Activated T-cell treated with anti-CD3 and anti-CD28 coated beads, Interleukin-2, amount 50 U/mL, for 24 hours (primary cell): ENCODE data around the gene ATP6V1C2.
"Not testable (repeated sequence)": the region's sequence is repeated elsewhere in the genome, so short reads cannot be mapped to it uniquely, and the experiment has no call there.

Experiments used
- DNase-seq: peaks from one replicate; pipeline ENCODE4 v3.0.0-alpha.2; 2020
- H3K27ac Mint-ChIP-seq: 2 replicates; pipeline ENCODE4 v1.8.0; 2020; ENCODE audit warnings: mild to moderate bottlenecking, mixed read lengths
- H3K27me3 Mint-ChIP-seq: 2 replicates; pipeline ENCODE4 v1.8.0; 2020; ENCODE audit warnings: mixed read lengths
- H3K36me3 Mint-ChIP-seq: 2 replicates; pipeline ENCODE4 v1.8.0; 2020; ENCODE audit warnings: low read depth, mixed read lengths
- H3K4me1 Mint-ChIP-seq: 2 replicates; pipeline ENCODE4 v1.8.0; 2020; ENCODE audit warnings: low read depth, mixed read lengths
- H3K4me3 Mint-ChIP-seq: 2 replicates; pipeline ENCODE4 v1.8.0; 2020; ENCODE audit warnings: mild to moderate bottlenecking, moderate library complexity, mixed read lengths
- H3K9me3 Mint-ChIP-seq: 2 replicates; pipeline ENCODE4 v1.8.0; 2020; ENCODE audit warnings: mixed read lengths

The ATP6V1C2 gene

GRCh38 chr2:10793816-10794215, 72.4 kb downstream of the ATP6V1C2 start:
- peaks cover 95% of the 10 kb centered on the region for H3K36me3 Mint-ChIP-seq
- no peaks in the 10 kb centered on the region for H3K27me3 Mint-ChIP-seq
- H3K4me1 Mint-ChIP-seq, result peaks cover 44% of the 10 kb centered on the region
- H3K27ac Mint-ChIP-seq, result no peak overlapping the region
- no peaks in the 10 kb centered on the region for H3K9me3 Mint-ChIP-seq
- no peak overlapping the region for H3K4me3 Mint-ChIP-seq
- DNase-seq, result no peak

GRCh38 chr2:10794876-10795275, 73.4 kb downstream of the ATP6V1C2 start:
- Mint-ChIP-seq H3K4me1 (peaks cover 47% of the 10 kb centered on the region), H3K36me3 (peaks cover 94% of the 10 kb centered on the region), H3K27ac (no peak overlapping the region)

GRCh38 chr2:10795508-10796046, 74.1 kb downstream of the ATP6V1C2 start:
- Mint-ChIP-seq H3K36me3 (peaks cover 94% of the 10 kb centered on the region), H3K27me3 (no peaks in the 10 kb centered on the region), H3K4me1 (peaks cover 43% of the 10 kb centered on the region), H3K4me3 (no peak overlapping the region), H3K9me3 (no peaks in the 10 kb centered on the region), H3K27ac (peak overlapping the region; percentile 17)
- no peak for DNase-seq

More at GRCh38 chr2:10794876-10795275, 73.4 kb downstream of the ATP6V1C2 start:
- Mint-ChIP-seq H3K27me3 (no peaks in the 10 kb centered on the region), H3K4me3 (no peak overlapping the region), H3K9me3 (no peaks in the 10 kb centered on the region)
- no peak for DNase-seq

GRCh38 chr2:10796703-10797102, 75.3 kb downstream of the ATP6V1C2 start:
- Mint-ChIP-seq H3K4me3 (no peak overlapping the region), H3K27ac (peak overlapping the region; percentile 50), H3K27me3 (no peaks in the 10 kb centered on the region), H3K4me1 (peaks cover 34% of the 10 kb centered on the region), H3K9me3 (no peaks in the 10 kb centered on the region), H3K36me3 (peaks cover 94% of the 10 kb centered on the region)
- no peak for DNase-seq

- no peak overlapping the region for H3K4me3 Mint-ChIP-seq
- H3K27ac Mint-ChIP-seq, result no peak overlapping the region
- peaks cover 92% of the 10 kb centered on the region for H3K36me3 Mint-ChIP-seq
- DNase-seq, result no peak
- peaks cover 30% of the 10 kb centered on the region for H3K4me1 Mint-ChIP-seq
- no peaks in the 10 kb centered on the region for H3K27me3 Mint-ChIP-seq
- H3K9me3 Mint-ChIP-seq, result no peaks in the 10 kb centered on the region
Observed at GRCh38 chr2:10798783-10799182, 77.4 kb downstream of the ATP6V1C2 start.

- DNase-seq, result no peak
- Mint-ChIP-seq H3K4me1 (peaks cover 30% of the 10 kb centered on the region), H3K9me3 (no peaks in the 10 kb centered on the region), H3K27me3 (no peaks in the 10 kb centered on the region), H3K27ac (no peak overlapping the region), H3K36me3 (peaks cover 82% of the 10 kb centered on the region), H3K4me3 (no peak overlapping the region)
Observed at GRCh38 chr2:10800163-10800562, 78.7 kb downstream of the ATP6V1C2 start.

- no peak overlapping the region for H3K4me3 Mint-ChIP-seq
- peaks cover 26% of the 10 kb centered on the region for H3K4me1 Mint-ChIP-seq
- H3K36me3 Mint-ChIP-seq, result peaks cover 69% of the 10 kb centered on the region
- no peak for DNase-seq
- H3K27me3 Mint-ChIP-seq, result no peaks in the 10 kb centered on the region
- no peak overlapping the region for H3K27ac Mint-ChIP-seq
- no peaks in the 10 kb centered on the region for H3K9me3 Mint-ChIP-seq
Observed at GRCh38 chr2:10802657-10803056, 81.2 kb downstream of the ATP6V1C2 start.

GRCh38 chr2:10805990-10806389, 84.6 kb downstream of the ATP6V1C2 start:
- not testable (repeated sequence) for H3K4me3 Mint-ChIP-seq, DNase-seq, H3K27me3 Mint-ChIP-seq, H3K9me3 Mint-ChIP-seq, H3K27ac Mint-ChIP-seq
- peaks cover 49% of the 10 kb centered on the region for H3K4me1 Mint-ChIP-seq
- peaks cover 70% of the 10 kb centered on the region for H3K36me3 Mint-ChIP-seq

- DNase-seq, result no peak
- peaks cover 53% of the 10 kb centered on the region for H3K4me1 Mint-ChIP-seq
- H3K9me3 Mint-ChIP-seq, result no peaks in the 10 kb centered on the region
- H3K27me3 Mint-ChIP-seq, result no peaks in the 10 kb centered on the region
- H3K27ac Mint-ChIP-seq, result no peak overlapping the region
- no peak overlapping the region for H3K4me3 Mint-ChIP-seq
- H3K36me3 Mint-ChIP-seq, result peaks cover 70% of the 10 kb centered on the region
Observed at GRCh38 chr2:10806543-10806942, 85.1 kb downstream of the ATP6V1C2 start.

- Mint-ChIP-seq H3K4me3 (peak overlapping the region; percentile 91), H3K36me3 (peaks cover 54% of the 10 kb centered on the region), H3K4me1 (peaks cover 48% of the 10 kb centered on the region), H3K27ac (peak overlapping the region; percentile 94), H3K9me3 (no peaks in the 10 kb centered on the region), H3K27me3 (no peaks in the 10 kb centered on the region)
- DNase-seq, result no peak
Observed at GRCh38 chr2:10810202-10811161, 89.1 kb downstream of the ATP6V1C2 start.

GRCh38 chr2:10811517-10811916, 90.1 kb downstream of the ATP6V1C2 start:
- peaks cover 48% of the 10 kb centered on the region for H3K4me1 Mint-ChIP-seq
- H3K4me3 Mint-ChIP-seq, result peak overlapping the region; percentile 91
- H3K27ac Mint-ChIP-seq, result peak overlapping the region; percentile 94
- peaks cover 54% of the 10 kb centered on the region for H3K36me3 Mint-ChIP-seq
- H3K27me3 Mint-ChIP-seq, result no peaks in the 10 kb centered on the region
- no peak for DNase-seq
- H3K9me3 Mint-ChIP-seq, result no peaks in the 10 kb centered on the region

GRCh38 chr2:10812362-10813162, 91.1 kb downstream of the ATP6V1C2 start, which contains the start of gene PDIA6:
TSS of gene PDIA6 (minus strand) at chr2:10812785. CDS start at chr2:10812696, 89 bp downstream.
- peak within 1 kb of the TSS; percentile 91 for H3K4me3 Mint-ChIP-seq
- peaks cover 44% of the 10 kb centered on the region for H3K36me3 Mint-ChIP-seq
- no peaks in the 10 kb centered on the region for H3K27me3 Mint-ChIP-seq
- peak within 1 kb of the TSS; percentile 94 for H3K27ac Mint-ChIP-seq
- DNase-seq, result peak; percentile 96
- no peaks in the 10 kb centered on the region for H3K9me3 Mint-ChIP-seq
- peaks cover 38% of the 10 kb centered on the region for H3K4me1 Mint-ChIP-seq

- Mint-ChIP-seq H3K36me3 (peaks cover 35% of the 10 kb centered on the region), H3K4me1 (peaks cover 29% of the 10 kb centered on the region), H3K4me3 (peak overlapping the region; percentile 73), H3K27ac (peak overlapping the region; percentile 40)
- H3K27me3 Mint-ChIP-seq, DNase-seq, H3K9me3 Mint-ChIP-seq: not testable (repeated sequence)
Observed at GRCh38 chr2:10813163-10814138, 92.0 kb downstream of the ATP6V1C2 start.
